HCT116 (cell line): Measurements from ENCODE around the gene BIRC6. TPM values are rescaled to one million over a fixed set of nuclear protein-coding genes. Genes with fewer than 3 reads are reported as not detected.
"Not testable (repeated sequence)": the region's sequence is repeated elsewhere in the genome, so short reads cannot be mapped to it uniquely, and the experiment has no call there.

ENCODE experiments used
- ATAC-seq: fragments of 200-7000 bp; cut with Tn5 transposase; 2 replicates; pipeline ENCODE4 v1.9.1; 2020; ENCODE audit warnings: mild to moderate bottlenecking, moderate library complexity
- BruUV-seq: library from RNA; stranded (reverse); fragments of 400-500 nt; replicated peaks from 2 replicates; lab custom pipeline; 2021; lab: Mats Ljungman, UMichigan
- CTCF ChIA-PET: fragments of 300-600 bp; sonication (Branson Sonifier 250); formaldehyde crosslinking; loops from one replicate; lab custom pipeline; 2021; ENCODE audit warnings: antibody characterized with exemption; lab: Charles Lee
- POLR2A ChIA-PET: fragments of 300-600, 350-600 bp; sonication (Branson Sonifier 250); formaldehyde crosslinking; loops from one replicate; lab custom pipeline; 2021; ENCODE audit warnings: antibody characterized with exemption; lab: Charles Lee
- RAD21 ChIA-PET, 2 experiments: fragments of 300-600 bp; sonication (Branson Sonifier 250); formaldehyde crosslinking; loops; one replicate each; lab custom pipeline; 2023; ENCODE audit warnings: low total read pairs in 2 of 2; ENCODE audit not compliant: uncharacterized antibody in 2 of 2, unreplicated experiment in 2 of 2, low non-redundant PET in 1 of 2; lab: Charles Lee
- DNase-seq: peaks from one replicate; pipeline ENCODE4 v3.0.0-alpha.2; 2010; ENCODE audit warnings: low read depth, low spot score
- H2AFZ ChIP-seq: fragments of 200-600 bp; shearing (Covaris generic), sonication (generic); 2 replicates; pipeline ENCODE4 v1.6.1; 2017; ENCODE audit warnings: low read depth, mixed run types, mixed read lengths, antibody characterized with exemption, low read length; ENCODE audit not compliant: poor library complexity, severe bottlenecking
- H3K27ac ChIP-seq: 2 replicates; pipeline ENCODE4 v1.5.1; 2012; ENCODE audit warnings: low read depth, low read length
- H3K27me3 ChIP-seq: fragments of 200-600 bp; sonication (generic); 2 replicates; pipeline ENCODE4 v1.6.1; 2016; ENCODE audit warnings: mixed run types, low read length, mixed read lengths; ENCODE audit not compliant: insufficient read depth
- H3K36me3 ChIP-seq, 2 experiments: fragments of 200-500 bp in 1 of 2; fragments of 200-600 bp in 1 of 2; sonication (Bioruptor generic) in 1 of 2; sonication (generic) in 1 of 2; 2 replicates each; pipeline versions ENCODE4 v1.5.1 to v1.6.1; 2014 to 2016; ENCODE audit warnings: low read length in 2 of 2, inconsistent platforms in 1 of 2, mixed read lengths in 1 of 2, mixed run types in 1 of 2; ENCODE audit not compliant: insufficient read depth in 2 of 2, control insufficient read depth in 1 of 2
- H3K4me1 ChIP-seq, 2 experiments: fragments of 200-600 bp in 1 of 2; sonication (generic) in 1 of 2; 2 replicates each; pipeline versions ENCODE4 v1.5.1 to v1.6.1; 2012 to 2017; ENCODE audit warnings: low read length in 2 of 2, inconsistent platforms in 1 of 2, mild to moderate bottlenecking in 1 of 2, mixed read lengths in 1 of 2, mixed run types in 1 of 2, moderate library complexity in 1 of 2; ENCODE audit not compliant: insufficient read depth in 2 of 2, control insufficient read depth in 1 of 2
- H3K4me2 ChIP-seq: fragments of 200-600 bp; sonication (generic); 2 replicates; pipeline ENCODE4 v1.6.1; 2017; ENCODE audit warnings: mixed run types, low read length, mixed read lengths
- H3K4me3 ChIP-seq, 2 experiments: fragments of 200-600 bp in 1 of 2; sonication (generic) in 1 of 2; replicated peaks in 1 of 2; 2 replicates each; pipeline ENCODE4 v1.5.1; 2011 to 2016; ENCODE audit warnings: low read length in 2 of 2, control low read depth in 1 of 2, low read depth in 1 of 2, mild to moderate bottlenecking in 1 of 2, mixed read lengths in 1 of 2, mixed run types in 1 of 2
- H3K79me2 ChIP-seq: fragments of 200-600 bp; sonication (generic); 2 replicates; pipeline ENCODE4 v1.6.1; 2017; ENCODE audit warnings: mild to moderate bottlenecking, mixed run types, low read length, moderate library complexity, mixed read lengths; ENCODE audit not compliant: insufficient read depth
- H3K9ac ChIP-seq: fragments of 200-600 bp; sonication (generic); 2 replicates; pipeline ENCODE4 v1.6.1; 2016; ENCODE audit warnings: low read length, mixed read lengths
- H3K9me2 ChIP-seq: fragments of 200-600 bp; sonication (generic), shearing (Covaris generic); 2 replicates; pipeline ENCODE4 v1.6.1; 2017; ENCODE audit warnings: mixed run types, mild to moderate bottlenecking, moderate library complexity; ENCODE audit not compliant: insufficient read depth
- H3K9me3 ChIP-seq, 2 experiments: fragments of 200-500 bp in 1 of 2; fragments of 200-600 bp in 1 of 2; sonication (Bioruptor generic) in 1 of 2; sonication (generic) in 1 of 2; 2 replicates each; pipeline ENCODE4 v1.6.1; 2014 to 2017; ENCODE audit warnings: low read length in 2 of 2, mixed read lengths in 2 of 2, inconsistent platforms in 1 of 2, low read depth in 1 of 2, mild to moderate bottlenecking in 1 of 2, mixed run types in 1 of 2, moderate library complexity in 1 of 2; ENCODE audit not compliant: control insufficient read depth in 1 of 2, insufficient read depth in 1 of 2
- H4K20me1 ChIP-seq: fragments of 200-600 bp; sonication (generic), shearing (Covaris generic); 2 replicates; pipeline ENCODE4 v1.6.1; 2017; ENCODE audit warnings: mixed run types, mild to moderate bottlenecking, moderate library complexity; ENCODE audit not compliant: insufficient read depth
- CBX3 ChIP-seq: IDR thresholded peaks from 2 replicates; pipeline ENCODE4 v1.6.1; 2012; ENCODE audit warnings: low read depth
- CEBPB ChIP-seq: IDR thresholded peaks from 2 replicates; pipeline ENCODE4 v1.6.1; 2012; ENCODE audit warnings: low read depth
- EGR1 ChIP-seq: IDR thresholded peaks from 2 replicates; pipeline ENCODE4 v1.6.1; 2012; ENCODE audit warnings: low read depth
- ELF1 ChIP-seq: IDR thresholded peaks from 2 replicates; pipeline ENCODE4 v1.6.1; 2012; ENCODE audit warnings: low read depth, borderline replicate concordance
- EZH2 ChIP-seq: fragments of 200-600 bp; sonication (generic); IDR thresholded peaks from 2 replicates; pipeline ENCODE4 v1.6.1; 2017; ENCODE audit warnings: antibody characterized with exemption, mixed run types
- EZH2phosphoT487 ChIP-seq: fragments of 200-600 bp; IDR thresholded peaks from 2 replicates; pipeline ENCODE4 v1.6.1; 2018; ENCODE audit warnings: antibody characterized with exemption, borderline replicate concordance
- POLR2AphosphoS5 ChIP-seq: IDR thresholded peaks from 2 replicates; pipeline ENCODE4 v1.6.1; 2011; ENCODE audit warnings: mild to moderate bottlenecking, low read depth, low read length, moderate library complexity
- RAD21 ChIP-seq: IDR thresholded peaks from 2 replicates; pipeline ENCODE4 v1.6.1; 2012; ENCODE audit warnings: low read depth, mild to moderate bottlenecking
- SIN3A ChIP-seq: IDR thresholded peaks from 2 replicates; pipeline ENCODE4 v1.6.1; 2012; ENCODE audit warnings: low read depth
- TCF7L2 ChIP-seq: IDR thresholded peaks from 2 replicates; pipeline ENCODE4 v1.7.0; 2011; ENCODE audit warnings: borderline replicate concordance, inconsistent platforms; ENCODE audit not compliant: insufficient read depth, insufficient read length; ENCODE audit errors: extremely low read depth
- ZFX ChIP-seq: fragments of 450-650 bp; IDR thresholded peaks from 2 replicates; pipeline ENCODE4 v1.6.1; 2017
- ZNF274 ChIP-seq: fragments of 200-500 bp; sonication (Bioruptor generic); IDR thresholded peaks from 2 replicates; pipeline ENCODE4 v1.6.1; 2014; ENCODE audit warnings: mild to moderate bottlenecking, low read depth, low read length, inconsistent platforms
- intact Hi-C: fragments of 100-400 bp; cut with micrococcal nuclease; formaldehyde crosslinking; loops from 2 replicates; pipeline ENCODE4 v1.10.0; 2022
- total RNA-seq: library from RNA; stranded (reverse); gene quantifications from one replicate; pipeline ENCODE4 v1.2.1, GENCODE V29; 2021; ENCODE audit not compliant: unreplicated experiment
- TF ChIP-seq, protein P1 (sequence below), 3 experiments: fragments of 200-600 bp in 1 of 3; sonication (generic) in 1 of 3; IDR thresholded peaks in 2 of 3; conservative IDR thresholded peaks in 1 of 3; 2 replicates each; pipeline ENCODE4 v1.5.1; 2012 to 2017; ENCODE audit warnings: low read depth in 2 of 3, low read length in 2 of 3, antibody characterized with exemption in 1 of 3, borderline replicate concordance in 1 of 3, control low read depth in 1 of 3, mild to moderate bottlenecking in 1 of 3, mixed read lengths in 1 of 3, mixed run types in 1 of 3, moderate library complexity in 1 of 3; ENCODE audit not compliant: insufficient read depth in 1 of 3
- TF ChIP-seq, protein P2 (sequence below): IDR thresholded peaks from 2 replicates; pipeline ENCODE4 v1.6.1; 2012
- TF ChIP-seq, protein P3 (sequence below): IDR thresholded peaks from 2 replicates; pipeline ENCODE4 v1.6.1; 2012

The BIRC6 gene
- total RNA-seq, 1 experiment from 2014 or later = 60.7 TPM

DNA sequence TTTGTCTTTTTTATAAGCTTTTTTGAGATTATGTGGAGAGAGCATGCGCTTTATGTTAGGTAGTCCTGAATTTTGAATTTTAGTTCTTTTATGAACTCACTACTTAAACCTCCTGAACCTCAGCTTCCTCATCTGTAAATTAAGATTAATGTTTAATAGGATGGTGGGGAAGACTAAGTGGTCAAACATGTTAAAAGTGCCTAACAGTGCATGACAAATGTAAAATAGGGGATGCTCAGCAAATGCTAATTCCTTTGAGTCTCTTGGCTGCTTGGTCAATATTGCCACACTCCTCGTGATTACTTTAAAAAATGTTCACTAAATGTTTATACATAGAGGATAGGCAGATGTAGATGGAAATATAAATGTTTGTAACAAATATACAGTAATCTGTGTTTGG lies 6.8 kb downstream of the BIRC6 start:
- TF ChIP-seq CBX3 (no peak), EZH2 (no peak), SIN3A (no peak), EGR1 (no peak), ZNF274 (no peak), ELF1 (no peak), CEBPB (no peak), EZH2phosphoT487 (no peak), TCF7L2 (no peak), RAD21 (no peak), POLR2AphosphoS5 (no peak), ZFX (no peak)
- TF ChIP-seq, protein P1, sequence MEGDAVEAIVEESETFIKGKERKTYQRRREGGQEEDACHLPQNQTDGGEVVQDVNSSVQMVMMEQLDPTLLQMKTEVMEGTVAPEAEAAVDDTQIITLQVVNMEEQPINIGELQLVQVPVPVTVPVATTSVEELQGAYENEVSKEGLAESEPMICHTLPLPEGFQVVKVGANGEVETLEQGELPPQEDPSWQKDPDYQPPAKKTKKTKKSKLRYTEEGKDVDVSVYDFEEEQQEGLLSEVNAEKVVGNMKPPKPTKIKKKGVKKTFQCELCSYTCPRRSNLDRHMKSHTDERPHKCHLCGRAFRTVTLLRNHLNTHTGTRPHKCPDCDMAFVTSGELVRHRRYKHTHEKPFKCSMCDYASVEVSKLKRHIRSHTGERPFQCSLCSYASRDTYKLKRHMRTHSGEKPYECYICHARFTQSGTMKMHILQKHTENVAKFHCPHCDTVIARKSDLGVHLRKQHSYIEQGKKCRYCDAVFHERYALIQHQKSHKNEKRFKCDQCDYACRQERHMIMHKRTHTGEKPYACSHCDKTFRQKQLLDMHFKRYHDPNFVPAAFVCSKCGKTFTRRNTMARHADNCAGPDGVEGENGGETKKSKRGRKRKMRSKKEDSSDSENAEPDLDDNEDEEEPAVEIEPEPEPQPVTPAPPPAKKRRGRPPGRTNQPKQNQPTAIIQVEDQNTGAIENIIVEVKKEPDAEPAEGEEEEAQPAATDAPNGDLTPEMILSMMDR (IDR thresholded peaks at IDR 0.05 in 2 of 3, conservative IDR thresholded peaks at IDR 0.05 in 1 of 3; ENCODE audit: borderline replicate concordance in 1 of 3, insufficient read depth in 1 of 3, low read depth in 2 of 3, low read length in 2 of 3) = no peak
- TF ChIP-seq, protein P2, sequence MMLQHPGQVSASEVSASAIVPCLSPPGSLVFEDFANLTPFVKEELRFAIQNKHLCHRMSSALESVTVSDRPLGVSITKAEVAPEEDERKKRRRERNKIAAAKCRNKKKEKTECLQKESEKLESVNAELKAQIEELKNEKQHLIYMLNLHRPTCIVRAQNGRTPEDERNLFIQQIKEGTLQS = no peak
- TF ChIP-seq, protein P3, sequence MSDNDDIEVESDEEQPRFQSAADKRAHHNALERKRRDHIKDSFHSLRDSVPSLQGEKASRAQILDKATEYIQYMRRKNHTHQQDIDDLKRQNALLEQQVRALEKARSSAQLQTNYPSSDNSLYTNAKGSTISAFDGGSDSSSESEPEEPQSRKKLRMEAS = no peak
- TF ChIP-seq, all 23 proteins: peak for 0
- CTCF ChIA-PET = no interaction called here
- Histone ChIP-seq H3K4me3 (no peak overlapping the region), H2AFZ (no peak overlapping the region), H3K9me2 (no peaks in the 10 kb centered on the region), H3K4me1 (peaks cover 6 to 8% of the 10 kb centered on the region in 2 experiments; a peak in 3 of 4 replicates), H3K9me3 (no peaks in the 10 kb centered on the region), H3K27ac (no peak overlapping the region), H3K79me2 (peaks cover 100% of the 10 kb centered on the region), H3K4me2 (no peak overlapping the region), H3K27me3 (no peaks in the 10 kb centered on the region), H4K20me1 (peaks cover 10% of the 10 kb centered on the region; the same call in 1 of the 2 replicates), H3K9ac (no peak overlapping the region), H3K36me3 (peaks cover 2 to 8% of the 10 kb centered on the region in 2 experiments; a peak in 1 of 4 replicates)
- no TSS peak for BruUV-seq
- intact Hi-C loops = no loop called here
- RAD21 ChIA-PET = no interaction called here
- POLR2A ChIA-PET = no interaction called here
- DNase-seq (no peak), ATAC-seq (no peak)

DNA sequence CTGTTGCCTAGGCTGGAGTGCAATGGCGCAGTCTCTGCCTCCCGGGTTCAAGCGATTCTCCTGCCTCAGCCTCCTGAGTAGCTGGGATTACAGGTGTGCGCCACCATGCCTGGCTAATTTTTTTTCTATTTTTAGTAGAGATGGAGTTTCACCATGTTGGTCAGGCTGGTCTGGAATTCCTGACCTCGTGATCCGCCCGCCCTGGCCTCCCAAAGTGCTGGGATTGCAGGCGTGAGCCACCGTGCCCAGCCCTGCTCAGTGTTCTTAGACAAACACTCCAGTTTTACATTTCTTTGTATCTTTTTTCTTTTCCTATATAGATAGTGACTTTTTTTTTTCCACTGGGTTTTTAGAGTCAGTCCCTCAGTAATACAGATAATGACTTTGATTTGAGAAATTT lies 7.5 kb downstream of the BIRC6 start:
- ATAC-seq, H3K4me3 ChIP-seq, DNase-seq, H3K9me2 ChIP-seq, BruUV-seq, H3K4me2 ChIP-seq, intact Hi-C loops, RAD21 ChIA-PET, POLR2A ChIA-PET, H3K27ac ChIP-seq, H3K9ac ChIP-seq, H3K9me3 ChIP-seq, CTCF ChIA-PET, H3K27me3 ChIP-seq, H4K20me1 ChIP-seq, H2AFZ ChIP-seq, H3K4me1 ChIP-seq, H3K36me3 ChIP-seq: not testable (repeated sequence)
- H3K79me2 ChIP-seq = peaks cover 100% of the 10 kb centered on the region
